Left forelimb (tissue), 1 donor: ENCODE results near the gene PLXNA4.

Source experiments
- DNase-seq: peaks from one replicate; pipeline ENCODE4 v3.0.0-alpha.2; 2018; ENCODE audit warnings: low spot score

PLXNA4 gene

GRCh38 chr7:132082394-132082793 is 493.9 kb downstream of the PLXNA4 start:
- DNase-seq = no peak

GRCh38 chr7:132081686-132082085 is 494.6 kb downstream of the PLXNA4 start:
- DNase-seq = no peak

- DNase-seq = no peak
Measured at GRCh38 chr7:132080967-132081668, 495.2 kb downstream of the PLXNA4 start.

GRCh38 chr7:132080467-132080866 is 495.8 kb downstream of the PLXNA4 start:
- DNase-seq = no peak

GRCh38 chr7:132078891-132079735 is 497.2 kb downstream of the PLXNA4 start:
- DNase-seq = no peak

GRCh38 chr7:132077971-132078685 is 498.1 kb downstream of the PLXNA4 start:
- no peak for DNase-seq

GRCh38 chr7:132076301-132077035 is 499.8 kb downstream of the PLXNA4 start:
- no peak for DNase-seq

GRCh38 chr7:132075515-132075914 is 500.8 kb downstream of the PLXNA4 start:
- DNase-seq = no peak

- DNase-seq = no peak
Measured at GRCh38 chr7:132073920-132074589, 502.2 kb downstream of the PLXNA4 start.
